HG03342 (cell line): ENCODE measurements around the gene LILRB2.
"Not testable (repeated sequence)": the region's sequence is repeated elsewhere in the genome, so short reads cannot be mapped to it uniquely, and the experiment has no call there.

ENCODE experiments used
- ATAC-seq: cut with Tn5 transposase; IDR thresholded peaks from one replicate; pipeline ENCODE4 v1.9.1; 2021; ENCODE audit warnings: mild to moderate bottlenecking, moderate library complexity; ENCODE audit not compliant: unreplicated experiment

LILRB2 gene

GRCh38 chr19:54245936-54246335, 35.0 kb downstream of the LILRB2 start:
- no peak for ATAC-seq

- not testable (repeated sequence) for ATAC-seq
These were observed 37.1 kb downstream of the LILRB2 start for GRCh38 chr19:54243809-54244208.

GRCh38 chr19:54242646-54243045, 38.3 kb downstream of the LILRB2 start, which contains the start of gene LILRA6:
Gene LILRA6, minus strand, starts transcription at chr19:54242790.
- ATAC-seq, result not testable (repeated sequence)

- ATAC-seq, result not testable (repeated sequence)
These were observed 38.7 kb downstream of the LILRB2 start for GRCh38 chr19:54242234-54242633.

- ATAC-seq, result not testable (repeated sequence)
These were observed 40.3 kb downstream of the LILRB2 start for GRCh38 chr19:54240372-54241336.

GRCh38 chr19:54239491-54240371, 41.2 kb downstream of the LILRB2 start:
- ATAC-seq, result not testable (repeated sequence)

- no peak for ATAC-seq
These were observed 47.0 kb downstream of the LILRB2 start for GRCh38 chr19:54233941-54234340.

GRCh38 chr19:54231077-54231931, 49.6 kb downstream of the LILRB2 start:
- ATAC-seq, result no peak

GRCh38 chr19:54230031-54230430, 50.9 kb downstream of the LILRB2 start:
- no peak for ATAC-seq

GRCh38 chr19:54229146-54229545, 51.8 kb downstream of the LILRB2 start:
- ATAC-seq, result no peak

GRCh38 chr19:54224619-54225018, 56.3 kb downstream of the LILRB2 start:
- ATAC-seq, result not testable (repeated sequence)

GRCh38 chr19:54223937-54224281, 57.0 kb downstream of the LILRB2 start:
- not testable (repeated sequence) for ATAC-seq
